HEK293T (cell line): Measurements from ENCODE around the gene TM7SF2.

Source experiments
- BHLHE40 ChIP-seq: fragments of 450-650 bp; IDR thresholded peaks from 2 replicates; pipeline ENCODE4 v1.6.1; 2016; ENCODE audit warnings: mild to moderate bottlenecking, moderate library complexity, borderline replicate concordance
- L3MBTL2 ChIP-seq: fragments of 450-650 bp; conservative IDR thresholded peaks from 2 replicates; pipeline ENCODE4 v1.6.1; 2016; ENCODE audit warnings: mild to moderate bottlenecking

GRCh38 chr11:65151331-65151899 lies 39.7 kb downstream of the TM7SF2 start:
- TF ChIP-seq BHLHE40 (no peak), L3MBTL2 (no peak)
